NOMO-1 treated with dmso at 0.1 percent for 144 hours (cell line): ENCODE data around the gene C19orf12.
A peak's percentile ranks its signal among the peaks of the same experiment; 100 is the strongest.

ENCODE experiments used
- DNase-seq: peaks from one replicate; lab custom pipeline; 2025; ENCODE audit not compliant: unreplicated experiment; lab: John Stamatoyannopoulos, UW

C19orf12 gene

DNA sequence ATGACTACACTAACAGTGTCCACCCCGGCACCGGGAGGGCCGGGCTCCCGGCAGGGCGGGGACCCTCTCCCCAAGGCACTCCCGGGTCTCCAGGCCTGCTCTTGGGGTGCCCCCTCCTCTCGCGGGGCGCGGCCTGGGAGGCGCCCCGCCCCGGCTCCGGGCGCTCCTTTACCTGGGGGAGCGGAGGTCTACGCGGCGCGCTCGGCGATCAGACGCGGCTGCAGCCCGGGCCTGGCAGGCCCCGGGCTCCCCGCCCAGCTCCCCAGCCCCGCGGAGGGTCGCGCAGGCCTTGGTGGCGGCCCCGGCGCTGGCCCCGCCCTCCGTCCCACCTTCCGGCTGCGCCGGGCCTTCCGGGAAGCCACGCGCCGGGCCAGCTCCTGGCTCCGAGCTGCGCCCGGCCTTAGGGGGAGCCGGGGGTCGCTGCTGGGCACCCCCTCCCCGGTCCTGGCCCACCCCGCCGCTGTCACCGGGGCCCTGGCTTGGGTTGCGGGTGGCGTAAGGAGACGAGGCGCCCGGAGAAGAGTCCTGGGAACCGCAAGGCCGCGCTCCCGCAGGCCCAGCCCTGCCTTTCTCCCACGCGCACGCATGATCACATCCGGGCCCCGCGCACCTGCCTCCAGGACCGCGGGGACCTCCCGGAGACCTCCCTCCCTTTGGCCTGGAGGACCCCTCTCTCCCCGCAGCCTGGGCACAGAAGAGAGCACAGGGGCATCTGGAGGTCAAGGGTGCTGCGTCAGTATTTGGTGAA, at the start of gene C19orf12:
TSS of gene C19orf12 (minus strand) at position 309 of the 748 bp plus-strand sequence. CDS start 6,848 bp downstream, outside the sequence.
- peak; percentile 13 for DNase-seq

DNA sequence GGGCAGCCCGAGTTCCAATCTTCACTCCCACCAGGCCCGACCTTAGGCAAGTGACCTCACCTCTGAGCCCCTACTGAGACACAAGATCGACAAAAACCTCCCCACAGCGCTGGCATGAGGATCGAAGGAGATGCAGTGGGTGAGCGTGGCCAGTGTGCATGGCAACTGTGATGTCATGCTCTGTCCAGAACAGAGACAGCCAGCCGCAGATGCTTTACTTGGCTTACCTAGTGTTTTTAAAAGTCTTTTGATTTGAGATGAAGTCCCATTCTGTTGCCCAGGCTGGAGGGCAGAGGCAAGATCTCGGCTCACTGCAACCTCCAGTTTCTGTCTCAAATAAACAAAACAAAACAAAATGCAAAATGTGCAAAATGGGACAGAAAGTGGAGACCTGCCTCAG, 49.3 kb upstream of the C19orf12 start:
- DNase-seq = no peak

DNA sequence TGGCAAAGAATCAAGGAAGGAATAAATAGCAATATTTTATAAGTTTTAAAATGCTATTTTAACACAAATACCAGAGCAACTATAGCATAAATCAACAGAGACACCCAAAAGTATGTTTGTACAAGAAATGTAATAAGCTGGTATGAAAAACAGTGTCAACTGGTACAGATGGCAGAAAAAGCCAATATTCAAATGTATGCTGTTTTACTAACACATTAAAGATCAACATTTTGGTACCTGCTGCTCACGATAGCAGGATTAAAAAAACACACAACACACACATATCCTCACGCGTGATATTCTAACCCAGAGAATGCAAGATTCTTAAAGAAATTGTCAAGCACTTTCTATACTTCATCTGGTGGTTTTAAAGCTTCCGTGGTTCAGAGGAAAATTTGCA, 48.1 kb upstream of the C19orf12 start:
- no peak for DNase-seq

DNA sequence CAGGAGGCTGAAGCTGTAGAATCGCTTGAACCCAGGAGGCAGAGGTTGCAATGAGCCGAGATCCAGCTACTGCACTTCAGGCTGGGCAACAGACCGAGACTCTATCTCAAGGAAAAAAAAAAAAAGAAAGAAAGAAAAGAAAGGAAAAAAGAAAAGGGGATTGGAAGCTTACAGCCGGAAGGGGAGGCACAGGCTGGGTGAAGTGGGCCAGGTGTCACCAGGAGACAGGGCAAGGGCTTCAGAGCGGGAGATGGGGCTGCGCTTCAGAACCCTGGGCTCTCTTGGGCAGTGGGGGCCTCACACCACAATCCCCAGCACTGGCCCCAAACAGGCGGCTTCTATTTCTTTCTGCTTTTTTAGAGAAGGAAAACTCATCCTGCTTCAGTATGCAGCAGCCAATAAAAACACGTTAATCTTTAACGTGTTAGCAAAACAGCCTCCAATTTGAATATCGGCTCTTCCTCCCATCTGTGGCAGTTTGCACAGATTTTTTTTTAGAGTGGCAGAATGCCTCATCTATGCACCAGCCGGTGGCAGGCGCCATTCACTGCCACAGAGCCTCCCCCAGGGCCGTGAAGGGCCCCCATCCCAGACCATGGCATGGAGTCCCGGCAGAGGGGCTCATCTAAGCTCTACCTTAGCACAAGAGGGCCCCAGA, 46.6 kb upstream of the C19orf12 start:
- no peak for DNase-seq

DNA sequence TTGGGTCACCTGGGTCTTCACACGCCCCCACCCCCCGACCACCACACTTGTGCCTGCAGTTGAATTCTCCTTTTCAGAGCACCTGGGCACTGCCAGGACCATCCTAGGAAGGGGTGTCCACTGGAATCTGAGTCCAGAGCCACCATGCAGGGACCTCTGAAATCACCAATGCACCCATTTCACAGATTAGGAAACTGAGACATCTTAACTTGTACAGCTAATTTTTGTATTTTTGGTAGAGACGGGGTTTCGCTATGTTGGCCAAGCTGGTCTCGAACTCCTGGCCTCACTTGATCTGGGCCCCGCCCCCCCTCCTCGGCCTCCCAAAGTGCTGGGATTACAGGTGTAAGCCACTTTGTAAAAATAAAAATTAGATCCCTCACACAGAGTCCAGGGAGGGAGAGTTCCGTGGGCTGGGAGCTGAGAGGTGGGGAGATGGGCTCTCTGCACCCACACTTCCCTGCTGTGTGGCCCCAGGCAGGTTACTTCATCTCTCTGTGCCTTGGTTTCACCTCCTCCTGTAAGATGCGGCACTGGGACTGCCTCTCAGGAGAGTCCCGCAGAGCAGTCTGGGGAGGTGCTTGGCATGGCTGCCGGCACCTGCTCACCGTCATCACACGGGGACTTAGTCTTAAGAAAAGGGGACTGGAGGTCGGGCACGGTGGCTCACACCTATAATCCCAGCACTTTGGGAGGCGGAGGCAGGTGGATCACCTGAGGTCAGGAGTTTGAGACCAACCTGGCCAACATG, 45.9 kb upstream of the C19orf12 start:
- no peak for DNase-seq

DNA sequence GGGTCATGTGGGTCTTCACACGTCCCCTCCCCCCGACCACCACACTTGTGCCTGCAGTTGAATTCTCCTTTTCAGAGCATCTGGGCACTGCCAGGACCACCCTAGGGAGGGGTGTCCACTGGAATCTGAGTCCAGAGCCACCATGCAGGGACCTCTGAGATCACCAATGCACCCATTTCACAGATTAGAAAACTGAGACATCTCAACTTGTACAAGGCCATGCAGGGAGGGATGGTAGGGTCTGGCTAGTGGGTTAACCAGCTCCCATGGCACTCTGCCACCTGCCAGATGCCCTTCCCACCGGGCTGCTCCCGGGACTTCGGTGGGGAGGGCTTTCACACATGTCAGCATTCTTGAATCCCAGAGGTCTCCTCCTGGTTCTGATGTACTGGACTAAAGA, 44.3 kb upstream of the C19orf12 start:
- DNase-seq = no peak

DNA sequence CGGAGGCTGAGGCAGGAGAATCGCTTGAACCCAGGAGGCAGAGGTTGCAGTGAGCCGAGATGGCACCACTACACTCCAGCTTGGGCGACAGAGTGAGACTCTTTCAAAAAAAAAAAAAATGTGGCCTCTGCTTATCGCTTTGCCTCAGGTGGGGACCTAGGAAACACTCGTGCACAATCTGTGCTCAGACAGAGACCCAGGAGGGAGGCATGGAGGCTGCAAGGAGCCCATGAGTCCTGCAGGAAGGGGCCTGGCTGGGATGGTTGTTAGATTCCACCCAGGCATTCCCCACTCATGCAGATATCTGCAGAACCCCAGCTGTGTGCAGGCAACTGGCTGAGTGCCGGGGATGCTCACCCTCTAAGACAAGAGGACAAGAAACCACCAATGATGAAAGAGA, 43.8 kb upstream of the C19orf12 start:
- no peak for DNase-seq

DNA sequence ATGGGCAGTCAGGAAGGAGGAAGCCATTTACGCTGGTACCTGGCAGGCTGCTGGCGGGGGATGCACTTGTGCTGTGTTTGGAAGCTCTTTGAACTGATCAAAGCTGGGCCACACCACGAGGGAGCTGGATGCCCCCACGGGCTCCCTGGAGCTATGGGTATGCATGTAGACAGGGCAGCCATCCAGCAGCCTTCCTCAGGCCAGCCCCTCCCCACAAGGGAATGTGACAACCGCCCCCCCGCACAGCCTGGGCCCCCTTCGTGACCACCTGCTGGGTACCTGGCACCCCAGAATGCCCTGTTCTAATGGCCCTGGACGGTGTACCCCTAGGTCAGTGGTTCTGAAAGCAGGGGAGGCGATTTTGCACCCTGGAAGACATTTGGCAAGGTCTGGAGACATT, 42.5 kb upstream of the C19orf12 start:
- DNase-seq = no peak

DNA sequence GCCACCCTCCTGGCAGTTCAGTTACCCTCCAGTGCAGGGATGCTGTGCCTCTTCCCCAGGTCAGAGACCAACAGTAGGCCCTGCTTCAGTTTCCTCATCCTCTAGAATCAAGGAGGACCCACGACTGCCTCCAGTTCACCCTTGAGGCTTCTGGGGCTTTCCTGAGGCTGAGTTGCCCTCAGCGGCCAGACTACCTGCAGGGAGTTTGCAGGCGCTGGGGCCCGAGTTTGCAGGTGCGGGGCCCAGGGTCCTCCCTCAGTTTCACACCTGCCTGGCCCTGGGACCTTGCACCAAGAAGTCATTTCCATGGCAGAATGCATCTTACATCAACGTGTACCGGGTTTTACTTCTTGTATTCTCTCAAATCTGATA, 38.9 kb upstream of the C19orf12 start:
- no peak for DNase-seq

DNA sequence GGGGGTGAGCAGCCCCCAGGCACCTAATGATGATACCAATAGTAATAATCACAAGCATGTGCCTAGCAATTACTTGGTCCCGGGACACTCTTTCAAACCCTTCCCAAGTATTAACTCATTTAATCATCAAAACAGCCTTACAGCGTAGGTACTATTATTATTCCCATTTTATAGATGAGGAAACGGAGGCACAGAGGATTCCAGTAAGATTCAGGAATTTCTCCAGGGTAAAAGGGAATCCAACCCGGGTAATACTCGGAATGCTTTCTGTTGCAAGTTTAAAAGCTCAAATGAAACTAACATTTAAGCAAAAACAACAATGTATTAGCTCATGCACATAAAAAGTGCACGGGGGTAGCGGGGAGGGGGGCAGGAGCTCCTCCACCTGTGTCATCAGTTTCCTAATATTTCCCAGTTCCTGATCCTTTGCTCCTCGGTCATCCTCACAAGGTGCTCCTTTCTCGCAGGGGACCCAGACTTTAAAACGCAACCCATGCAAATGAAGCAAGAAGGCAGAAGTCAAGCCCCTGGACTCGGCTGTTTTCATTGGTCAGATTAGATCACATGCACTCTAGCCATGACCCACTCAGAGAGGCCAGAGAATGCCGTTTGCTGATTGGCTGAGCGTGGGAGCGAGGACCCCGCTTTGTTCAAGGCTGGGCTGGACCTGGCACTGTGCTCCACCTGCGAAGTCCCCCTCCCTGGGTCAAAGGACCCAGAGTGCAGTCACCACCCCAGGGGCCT, 38.3 kb upstream of the C19orf12 start:
- DNase-seq = no peak

DNA sequence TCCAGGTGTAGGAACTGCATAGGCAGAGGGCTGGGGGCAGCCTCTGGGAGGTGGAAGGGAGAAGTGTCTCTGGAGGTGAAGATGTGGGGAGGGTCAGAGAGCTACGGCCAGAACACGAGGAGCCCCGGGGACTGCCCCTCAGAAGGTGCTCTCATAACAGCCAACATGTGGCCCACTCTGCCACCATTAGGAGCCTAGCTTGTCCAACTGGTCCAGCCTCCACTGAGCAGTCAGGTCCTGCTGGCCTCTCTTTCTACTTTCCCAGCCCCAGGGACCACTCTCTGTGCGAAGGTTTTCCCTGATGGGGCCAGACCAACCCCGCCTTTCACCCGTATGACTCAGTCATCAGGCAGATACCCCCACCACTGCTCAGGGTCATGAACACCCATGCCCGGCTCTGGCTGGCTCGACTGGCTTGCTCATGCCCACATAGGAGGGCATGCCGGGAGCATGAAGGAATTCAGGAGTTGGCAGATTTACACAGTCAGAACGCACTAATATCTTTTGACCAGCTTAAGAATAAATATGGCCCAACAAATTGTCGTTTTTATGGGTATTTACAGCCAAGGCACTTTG, 37.5 kb upstream of the C19orf12 start:
- DNase-seq = no peak

DNA sequence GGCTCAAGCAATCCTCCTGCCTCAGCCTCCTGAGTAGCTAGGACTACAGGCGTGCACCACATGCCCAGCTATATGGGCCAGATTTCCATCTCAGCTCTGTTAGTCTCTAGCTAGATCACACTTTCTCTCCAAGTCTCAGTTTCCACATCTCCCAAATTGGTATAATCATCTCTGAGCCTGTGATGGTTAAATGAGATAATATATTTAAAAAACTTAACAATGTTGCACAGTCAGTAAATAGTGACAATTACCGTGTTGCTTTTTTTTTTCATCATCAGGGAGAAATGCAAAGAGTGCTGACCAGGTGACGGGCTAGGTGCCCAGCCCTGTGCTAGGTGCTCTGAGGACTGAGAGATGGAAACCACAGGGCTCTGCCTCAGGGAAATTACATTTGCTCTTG, 36.9 kb upstream of the C19orf12 start:
- no peak for DNase-seq

DNA sequence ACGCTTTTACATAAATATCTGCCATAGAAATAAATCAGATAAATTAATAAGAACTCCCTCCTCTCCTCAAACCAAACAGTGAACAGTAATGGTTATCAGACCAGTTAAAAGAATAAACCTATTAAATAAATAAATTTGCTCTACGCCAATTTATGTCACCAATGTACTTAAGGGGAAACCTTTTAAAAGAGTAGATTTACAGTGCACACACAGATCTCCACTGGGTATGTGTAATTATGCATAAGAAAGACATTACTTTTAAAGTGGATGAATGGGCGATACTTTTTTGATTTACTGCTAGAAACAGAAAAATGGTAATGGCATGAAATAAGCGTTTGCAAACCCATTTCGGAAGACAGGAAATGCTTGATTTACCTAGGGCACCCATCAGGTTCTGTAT, 34.9 kb upstream of the C19orf12 start:
- DNase-seq = no peak

DNA sequence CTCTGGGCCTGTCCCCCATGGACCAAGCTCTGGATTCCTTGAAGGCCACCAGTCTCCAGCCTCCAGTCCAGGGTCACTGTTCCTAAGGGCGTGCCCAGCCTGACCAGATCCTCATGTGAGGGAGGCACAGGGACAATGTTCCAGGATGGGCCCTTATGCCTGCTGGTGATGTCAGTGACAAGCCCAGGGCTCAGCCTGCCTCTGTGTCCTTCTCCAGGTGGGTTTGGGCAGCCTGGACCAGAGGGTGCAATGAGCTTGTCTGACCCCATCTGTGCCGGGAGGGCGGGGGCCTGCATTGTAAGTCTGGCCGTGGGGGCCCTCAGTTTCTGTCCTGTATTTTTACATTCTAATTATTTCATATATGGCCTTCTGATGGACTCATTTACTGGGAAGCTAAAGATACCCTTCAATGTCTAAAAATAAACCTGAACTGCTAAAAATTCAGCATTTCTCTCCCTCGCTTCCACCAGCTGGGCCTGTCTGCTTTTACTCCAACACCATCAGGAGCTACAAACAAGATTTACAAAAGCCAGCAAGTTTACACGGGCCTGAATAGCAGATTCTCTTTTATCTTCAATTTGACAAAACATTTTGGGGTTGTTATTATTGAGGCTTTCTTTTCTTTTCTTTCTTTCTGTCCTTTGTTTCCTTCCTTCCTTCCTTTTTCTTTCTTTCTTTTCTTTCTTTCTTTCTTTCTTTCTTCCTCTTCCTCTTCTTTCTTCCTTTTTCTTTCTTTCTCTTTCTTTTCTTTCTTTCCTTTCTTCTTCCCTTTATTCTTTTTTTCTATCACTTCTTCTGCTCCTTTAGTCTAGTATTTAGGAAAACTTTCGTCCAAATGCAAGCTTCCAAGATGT, 34.2 kb upstream of the C19orf12 start:
- DNase-seq = no peak

DNA sequence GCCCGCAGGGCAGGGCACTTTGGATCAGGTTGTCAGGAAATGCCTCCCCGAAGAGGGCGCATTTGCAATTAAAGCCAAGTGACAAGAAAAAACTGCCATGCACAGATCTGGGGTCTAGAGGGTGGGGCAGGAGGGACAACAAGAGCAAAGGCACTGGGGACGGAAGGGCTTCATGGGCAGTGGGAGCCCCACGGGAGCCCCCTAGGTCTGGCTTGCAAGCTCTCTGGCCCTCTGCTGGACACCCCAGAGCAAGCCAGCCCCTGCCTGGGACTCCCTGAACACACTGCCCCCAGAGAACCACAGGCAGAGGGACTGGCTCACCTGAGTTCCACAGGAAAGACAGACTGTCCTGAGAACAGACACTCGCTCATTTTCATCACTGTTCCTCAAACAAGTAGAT, 30.2 kb upstream of the C19orf12 start:
- no peak for DNase-seq

DNA sequence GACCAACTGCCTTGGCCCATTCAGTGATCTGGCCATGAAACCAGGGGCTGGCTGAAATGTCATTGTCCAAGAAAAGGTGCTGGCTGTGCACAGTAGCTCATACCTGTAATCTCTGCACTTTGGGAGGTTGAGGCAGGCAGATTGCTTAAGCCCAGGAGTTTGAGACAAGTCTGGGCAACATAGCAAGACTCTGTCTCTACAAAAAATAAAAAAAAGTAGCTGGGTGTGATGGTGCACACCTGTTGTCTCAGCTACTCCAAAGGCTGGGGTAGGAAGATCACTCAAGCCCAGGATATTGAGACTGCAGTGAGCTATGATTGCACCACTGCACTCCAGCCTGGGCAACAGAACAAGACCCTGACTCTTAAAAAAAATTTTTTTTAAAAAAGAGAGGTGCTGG, 28.6 kb upstream of the C19orf12 start:
- DNase-seq = no peak

DNA sequence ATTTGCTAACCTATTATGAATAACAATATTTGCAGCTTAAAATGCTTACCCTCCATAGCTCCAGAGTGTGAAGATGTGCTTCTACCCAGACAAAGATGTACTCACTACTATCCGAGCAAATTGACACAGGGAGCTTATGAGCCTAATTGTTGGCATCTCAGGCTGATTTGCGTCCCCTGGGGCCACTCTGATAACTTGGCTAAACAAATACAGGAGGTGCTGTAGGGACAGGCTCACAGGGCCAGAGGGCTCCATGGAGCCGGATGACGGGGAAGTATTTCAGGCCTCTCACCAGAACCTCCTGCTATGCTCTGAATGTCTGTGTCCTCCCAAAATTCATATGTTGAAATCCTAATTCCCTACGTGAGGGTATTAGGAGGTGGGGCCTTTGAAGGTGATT, 26.7 kb upstream of the C19orf12 start:
- no peak for DNase-seq

DNA sequence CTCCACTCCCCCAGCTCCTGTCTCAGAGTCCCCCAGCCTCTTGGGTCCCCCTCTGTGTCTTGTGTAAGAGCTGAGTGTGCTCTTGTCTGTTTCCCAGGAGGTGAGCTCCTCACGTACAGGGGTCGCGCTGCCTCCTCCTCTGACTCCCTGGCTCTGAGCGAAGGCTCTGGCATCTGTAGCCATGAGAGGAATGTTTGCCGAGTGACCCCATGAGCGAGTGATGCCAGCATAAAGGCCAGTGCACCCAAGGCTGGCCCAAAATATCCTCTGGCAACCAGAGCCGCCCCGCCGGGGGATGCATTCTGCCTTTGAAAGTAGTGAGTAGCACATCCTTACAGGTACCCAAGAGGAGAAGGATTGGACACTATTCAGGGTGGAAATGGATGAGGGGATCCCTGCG, 26.2 kb upstream of the C19orf12 start:
- DNase-seq = no peak

DNA sequence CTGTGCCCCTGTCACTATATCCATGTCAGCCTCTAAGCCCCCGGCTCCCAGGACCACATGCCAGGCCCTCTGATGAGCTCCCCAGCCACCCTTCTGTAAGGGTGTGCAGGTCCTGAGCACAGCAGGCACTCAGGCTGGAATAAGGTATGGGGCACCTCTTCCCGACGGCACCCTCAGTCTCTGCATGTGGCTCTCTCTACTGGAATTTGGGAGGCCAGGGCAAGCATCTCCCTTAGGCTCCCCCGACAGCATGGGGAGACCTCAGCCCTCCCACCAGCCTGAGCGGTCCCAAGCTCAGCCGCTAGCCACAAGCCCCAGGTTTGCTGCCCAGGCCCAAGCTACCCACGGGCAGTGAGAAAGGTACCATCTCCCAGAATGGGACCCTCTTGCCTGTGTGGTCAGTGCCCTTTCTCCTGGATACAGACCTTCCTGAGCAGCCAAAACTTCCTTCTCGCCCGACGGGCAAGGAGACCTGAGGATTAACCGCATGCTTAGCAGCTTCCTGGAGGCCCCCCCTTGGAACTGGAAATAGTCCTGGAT, 22.5 kb upstream of the C19orf12 start:
- no peak for DNase-seq

DNA sequence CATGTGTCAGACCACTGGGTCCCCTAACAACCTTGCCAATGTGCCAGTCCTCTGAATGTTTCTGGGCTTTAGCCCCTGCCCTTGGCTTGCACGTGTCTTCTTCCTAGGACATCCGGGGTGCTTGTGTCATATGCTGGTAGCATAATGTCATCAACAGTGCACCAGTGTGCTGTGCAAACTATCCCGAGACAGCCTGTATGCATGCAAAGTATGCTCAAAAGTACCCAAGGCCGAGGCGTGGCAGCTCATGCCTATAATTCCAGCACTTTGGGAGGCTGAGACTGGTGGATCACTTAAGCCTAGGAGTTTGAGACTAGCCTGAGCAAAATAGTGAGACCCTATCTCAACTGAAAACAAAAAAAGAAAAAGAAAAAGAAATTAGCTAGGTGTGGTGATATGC, 20.8 kb upstream of the C19orf12 start:
- no peak for DNase-seq
